ENCODE measurements around the gene ABCG2. TPM values are rescaled to one million over a fixed set of nuclear protein-coding genes. Genes with fewer than 3 reads are reported as not detected.

ABCG2 gene
- polyA plus RNA-seq, 1 donor (not counting 4 experiments of a cell fraction or from before 2014, with no cell fraction given): 5.3 TPM

GRCh38 chr4:88107406-88108107 lies 50.9 kb downstream of the ABCG2 start:
- H3K9ac ChIP-seq (ENCODE audit: control insufficient read depth, extremely low read depth, insufficient read depth, low read length): no peak overlapping the region
- no peak for TF ChIP-seq EZH2 (IDR thresholded peaks at IDR 0.05; ENCODE audit: low read length)
- TF ChIP-seq CTCF (optimal IDR thresholded peaks at IDR 0.05 in 1 of 3, IDR thresholded peaks at IDR 0.05 in 1 of 3, conservative IDR thresholded peaks at IDR 0.05 in 1 of 3; ENCODE audit: extremely low read depth in 1 of 3, insufficient read depth in 2 of 3, low read length in 3 of 3): no peak
- no peak for DNase-seq (ENCODE audit: low read depth, low spot score)
- no peaks in the 10 kb centered on the region for H3K27me3 ChIP-seq (ENCODE audit: control insufficient read depth, extremely low read depth, insufficient read depth, low read length)
- H4K20me1 ChIP-seq (ENCODE audit: control insufficient read depth, extremely low read depth, insufficient read depth, low read length): no peaks in the 10 kb centered on the region
- H3K36me3 ChIP-seq (ENCODE audit: control insufficient read depth in 2 of 2, extremely low read depth in 1 of 2, insufficient read depth in 2 of 2, low read length in 2 of 2): no peaks in the 10 kb centered on the region
- H3K79me2 ChIP-seq (ENCODE audit: control insufficient read depth, insufficient read depth, low read length): no peaks in the 10 kb centered on the region
- peaks cover 28% of the 10 kb centered on the region for H3K4me1 ChIP-seq (ENCODE audit: control insufficient read depth, extremely low read depth, insufficient read depth, low read length)
- no peak overlapping the region for H3K4me3 ChIP-seq (ENCODE audit: control insufficient read depth in 2 of 3, extremely low read depth in 1 of 3, insufficient read depth in 2 of 3, low read depth in 1 of 3, low read length in 3 of 3)
- dilution Hi-C loops (cut with MboI; ENCODE audit: extremely low pct_ligation_motif_present, low sequenced_read_pairs): no loop called here
- H3K9me1 ChIP-seq (ENCODE audit: control insufficient read depth, extremely low read depth, insufficient read depth, low read length): no peaks in the 10 kb centered on the region
- FAIRE-seq: no peak
- H3K27ac ChIP-seq (ENCODE audit: control insufficient read depth, insufficient read depth, low read length): no peak overlapping the region
- no peak overlapping the region for H2AFZ ChIP-seq (ENCODE audit: control insufficient read depth, low read length)
- no peaks in the 10 kb centered on the region for H3K9me3 ChIP-seq (ENCODE audit: control insufficient read depth, low read depth, low read length)
- no peak overlapping the region for H3K4me2 ChIP-seq (ENCODE audit: control insufficient read depth, extremely low read depth, insufficient read depth, low read depth, low read length)

DNA sequence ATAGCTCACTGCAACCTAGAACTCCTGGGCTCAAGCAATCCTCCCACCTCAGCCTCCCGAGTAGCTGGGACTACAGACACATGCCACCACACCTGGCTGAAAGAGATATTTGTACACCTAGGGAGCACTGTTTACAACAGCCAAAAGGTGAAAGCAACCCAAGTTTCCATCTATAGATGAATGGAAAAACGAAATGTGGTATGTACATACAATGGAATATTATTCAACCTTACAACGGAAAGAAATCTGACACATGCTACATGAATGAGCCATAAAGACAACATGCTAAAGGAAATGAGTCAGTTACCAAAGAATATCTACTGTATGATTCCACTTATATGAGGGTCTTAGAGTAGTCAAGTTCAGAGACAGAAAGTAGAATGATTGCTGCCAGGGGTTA lies 52.2 kb downstream of the ABCG2 start:
- Histone ChIP-seq H3K36me3 (ENCODE audit: control insufficient read depth in 2 of 2, extremely low read depth in 1 of 2, insufficient read depth in 2 of 2, low read length in 2 of 2) (no peaks in the 10 kb centered on the region), H3K4me2 (ENCODE audit: control insufficient read depth, extremely low read depth, insufficient read depth, low read depth, low read length) (peak overlapping the region; percentile 37), H3K27ac (ENCODE audit: control insufficient read depth, insufficient read depth, low read length) (peak overlapping the region; percentile 36), H3K79me2 (ENCODE audit: control insufficient read depth, insufficient read depth, low read length) (no peaks in the 10 kb centered on the region), H3K4me3 (ENCODE audit: control insufficient read depth in 2 of 3, extremely low read depth in 1 of 3, insufficient read depth in 2 of 3, low read depth in 1 of 3, low read length in 3 of 3) (no peak overlapping the region), H3K4me1 (ENCODE audit: control insufficient read depth, extremely low read depth, insufficient read depth, low read length) (peaks cover 28% of the 10 kb centered on the region), H3K9me3 (ENCODE audit: control insufficient read depth, low read depth, low read length) (no peaks in the 10 kb centered on the region), H3K9ac (ENCODE audit: control insufficient read depth, extremely low read depth, insufficient read depth, low read length) (no peak overlapping the region), H4K20me1 (ENCODE audit: control insufficient read depth, extremely low read depth, insufficient read depth, low read length) (no peaks in the 10 kb centered on the region), H3K9me1 (ENCODE audit: control insufficient read depth, extremely low read depth, insufficient read depth, low read length) (no peaks in the 10 kb centered on the region), H2AFZ (ENCODE audit: control insufficient read depth, low read length) (no peak overlapping the region), H3K27me3 (ENCODE audit: control insufficient read depth, extremely low read depth, insufficient read depth, low read length) (no peaks in the 10 kb centered on the region)
- TF ChIP-seq CTCF (optimal IDR thresholded peaks at IDR 0.05 in 1 of 3, IDR thresholded peaks at IDR 0.05 in 1 of 3, conservative IDR thresholded peaks at IDR 0.05 in 1 of 3; ENCODE audit: extremely low read depth in 1 of 3, insufficient read depth in 2 of 3, low read length in 3 of 3) (no peak), EZH2 (IDR thresholded peaks at IDR 0.05; ENCODE audit: low read length) (no peak)
- peak; percentile 15 for DNase-seq (ENCODE audit: low read depth, low spot score)
- no peak for FAIRE-seq
- dilution Hi-C loops (cut with MboI; ENCODE audit: extremely low pct_ligation_motif_present, low sequenced_read_pairs): no loop called here

Measured in keratinocyte (primary cell).